GOT3 (cell line): ENCODE results near the gene RNF11.

Source experiments
- DNase-seq: peaks from one replicate; lab custom pipeline; 2025; ENCODE audit warnings: mixed read lengths; lab: John Stamatoyannopoulos, UW

The RNF11 gene

DNA sequence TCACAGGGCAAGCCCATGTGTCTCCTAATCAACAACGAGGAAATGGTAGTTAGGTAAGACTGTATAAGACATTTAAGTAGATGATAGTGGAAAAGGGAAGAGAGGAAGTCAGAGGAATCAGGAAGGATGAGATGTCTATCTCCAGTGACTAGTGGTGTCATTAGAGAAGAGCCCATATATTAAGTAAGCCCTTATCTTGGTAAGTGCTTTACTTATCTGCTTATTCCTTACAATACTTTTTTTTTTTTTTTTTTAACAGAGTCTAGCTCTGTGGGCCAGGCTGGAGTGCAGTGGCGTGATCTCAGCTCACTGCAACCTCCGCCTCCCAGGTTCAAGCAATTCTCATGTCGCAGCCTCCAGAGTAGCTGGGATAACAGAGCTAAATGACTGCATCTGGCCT is 29.5 kb downstream of the RNF11 start:
- no peak for DNase-seq

DNA sequence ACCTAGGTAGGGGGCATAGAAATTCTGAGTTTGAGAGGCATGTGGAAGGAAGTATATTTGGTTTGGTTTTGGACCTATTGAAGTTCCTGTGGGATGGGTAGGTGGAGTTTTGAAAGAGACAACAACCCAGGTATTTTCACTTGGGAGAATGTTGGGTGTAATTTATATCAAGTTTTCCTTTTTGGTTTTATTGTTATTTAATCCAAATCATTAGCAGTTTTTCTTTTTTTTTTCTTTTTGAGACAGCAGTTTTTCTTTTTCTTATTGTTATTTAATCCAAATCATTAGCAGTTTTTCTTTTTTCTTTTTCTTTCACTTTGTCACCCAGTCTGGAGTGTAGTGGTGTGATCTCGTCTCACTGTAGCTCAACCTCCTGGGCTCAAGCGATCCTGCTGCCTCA is 30.1 kb downstream of the RNF11 start:
- no peak for DNase-seq

DNA sequence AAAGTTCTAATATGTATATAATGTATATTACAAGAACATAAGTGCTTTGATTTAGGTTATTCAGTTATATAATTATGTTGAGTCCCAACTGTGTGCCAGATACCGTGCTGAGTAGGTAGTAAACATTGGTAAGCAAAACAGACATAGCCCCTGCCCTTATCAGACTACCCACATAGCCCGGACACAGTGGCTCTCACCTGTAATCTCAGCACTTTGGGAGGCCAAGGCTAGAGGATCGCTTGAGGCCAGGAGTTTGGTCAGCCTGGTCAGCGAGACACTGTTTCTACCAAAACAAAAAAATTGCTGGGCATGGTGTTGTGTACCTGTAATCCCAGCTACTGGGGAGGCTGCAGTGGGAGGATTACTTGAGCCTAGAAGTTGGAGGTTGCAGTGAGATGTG is 30.7 kb downstream of the RNF11 start:
- DNase-seq, result no peak

GRCh38 chr1:51268634-51269033 is 32.6 kb downstream of the RNF11 start:
- no peak for DNase-seq

DNA sequence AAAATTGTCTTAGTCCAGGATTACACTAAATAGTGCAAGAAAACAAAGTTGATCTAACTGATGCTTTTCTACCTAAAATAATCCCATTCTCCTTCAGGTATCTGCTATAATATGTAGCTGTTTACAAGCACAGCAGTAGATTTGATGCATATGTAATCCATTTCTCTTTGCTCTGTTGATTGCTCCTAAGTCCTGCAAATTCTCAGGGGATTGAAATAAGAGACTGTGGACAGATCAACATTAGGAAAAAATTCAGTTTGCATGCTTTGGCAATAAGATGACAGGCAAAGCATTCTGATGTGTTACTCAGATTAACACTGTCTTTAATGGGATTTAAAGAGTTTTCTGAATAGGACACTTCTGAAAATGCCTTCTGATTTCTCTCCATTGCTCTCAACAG is 34.7 kb downstream of the RNF11 start:
- no peak for DNase-seq

- DNase-seq, result no peak
These were observed 36.8 kb downstream of the RNF11 start for GRCh38 chr1:51272916-51273315.

DNA sequence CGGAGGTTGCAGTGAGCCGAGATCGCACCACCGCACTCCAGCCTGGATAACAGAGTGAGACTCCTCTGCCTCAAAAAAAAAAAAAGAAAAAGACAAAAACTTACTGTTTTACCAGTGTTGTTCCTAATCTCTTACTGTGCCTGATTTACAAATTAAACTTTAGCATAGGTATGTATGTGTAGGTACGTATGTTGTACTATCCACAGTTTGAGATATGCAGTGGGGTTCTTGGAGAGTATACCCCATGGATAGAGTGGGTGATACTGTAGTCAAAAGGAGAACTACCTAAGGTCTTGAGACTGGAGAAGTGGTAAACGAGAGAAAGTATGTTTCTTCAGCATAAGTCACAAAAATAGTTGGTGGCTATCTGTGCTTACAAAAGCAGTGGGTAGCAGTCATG is 38.6 kb downstream of the RNF11 start:
- DNase-seq, result no peak

GRCh38 chr1:51276286-51276685 is 40.2 kb downstream of the RNF11 start:
- DNase-seq, result no peak

DNA sequence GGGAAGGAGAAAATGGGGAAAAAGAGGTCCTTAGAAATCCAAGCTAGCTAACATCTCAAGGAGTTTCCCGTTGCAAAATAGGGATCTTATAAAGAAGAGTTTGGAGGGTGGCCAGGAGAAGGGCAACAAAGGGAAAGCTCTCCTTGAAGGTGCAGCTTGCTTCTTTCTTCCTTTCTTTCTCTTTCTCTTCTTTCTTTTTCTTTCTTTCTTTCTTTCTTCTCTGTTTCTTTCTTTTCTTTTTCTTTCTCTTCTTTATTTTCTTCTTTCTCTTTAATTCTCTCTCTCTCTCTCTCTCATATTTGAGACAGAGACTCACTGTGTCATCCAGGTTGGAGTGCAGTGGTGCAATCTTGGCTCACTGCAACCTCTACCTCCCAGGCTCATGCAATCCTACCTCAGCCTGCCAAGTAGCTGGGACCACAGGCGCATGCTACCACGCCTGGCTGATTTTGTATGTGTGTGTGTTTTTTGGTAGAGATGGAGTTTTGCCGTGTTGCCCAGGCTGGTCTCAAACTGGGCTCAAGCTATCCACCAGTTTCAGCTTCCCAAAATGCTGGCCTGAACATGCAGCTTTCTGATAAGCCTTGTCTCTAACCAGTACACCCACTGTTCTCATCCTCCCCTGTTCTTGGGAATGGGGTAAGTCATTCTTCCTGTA is 44.4 kb downstream of the RNF11 start:
- DNase-seq, result no peak

DNA sequence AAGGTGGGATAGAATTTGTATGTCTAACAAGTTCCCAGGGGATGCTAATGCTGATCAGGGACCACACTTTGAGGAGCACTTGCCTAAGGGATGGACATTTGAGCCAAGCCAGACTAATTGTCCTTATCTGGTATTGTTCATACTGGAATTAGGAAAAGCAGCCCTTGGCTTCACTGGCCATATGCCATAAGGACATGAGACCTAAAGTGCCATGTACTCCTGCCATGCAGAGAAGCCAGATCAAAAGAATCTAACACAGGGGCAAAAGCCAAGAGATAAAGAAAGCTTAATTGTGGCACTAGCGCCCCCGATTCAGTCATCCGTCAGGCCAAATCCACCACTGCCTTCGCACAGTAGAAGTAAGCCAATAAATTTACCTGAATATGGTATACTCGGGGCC is 45.7 kb downstream of the RNF11 start:
- DNase-seq, result no peak

DNA sequence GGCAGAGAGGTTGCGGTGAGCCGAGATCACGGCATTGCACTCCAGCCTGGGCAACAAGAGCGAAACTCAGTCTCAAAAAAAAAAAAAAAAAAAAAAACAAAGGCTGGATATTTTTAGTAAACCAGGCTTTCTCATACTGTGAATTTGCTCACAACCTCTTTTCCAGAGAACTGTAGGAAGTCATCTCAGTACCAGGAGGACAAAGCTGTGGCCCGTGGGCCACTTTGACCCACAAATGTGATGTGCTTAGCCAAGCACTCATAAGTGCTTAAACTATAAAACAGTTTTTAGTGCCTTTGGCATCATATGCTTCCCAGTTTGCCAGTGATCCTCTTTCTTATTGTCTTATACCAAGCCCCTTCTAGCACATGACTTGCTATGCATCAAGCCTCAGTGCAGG is 46.5 kb downstream of the RNF11 start:
- DNase-seq, result no peak

- no peak for DNase-seq
These were observed 47.9 kb downstream of the RNF11 start for GRCh38 chr1:51283979-51284378.

GRCh38 chr1:51284487-51284954 is 48.4 kb downstream of the RNF11 start:
- no peak for DNase-seq

DNA sequence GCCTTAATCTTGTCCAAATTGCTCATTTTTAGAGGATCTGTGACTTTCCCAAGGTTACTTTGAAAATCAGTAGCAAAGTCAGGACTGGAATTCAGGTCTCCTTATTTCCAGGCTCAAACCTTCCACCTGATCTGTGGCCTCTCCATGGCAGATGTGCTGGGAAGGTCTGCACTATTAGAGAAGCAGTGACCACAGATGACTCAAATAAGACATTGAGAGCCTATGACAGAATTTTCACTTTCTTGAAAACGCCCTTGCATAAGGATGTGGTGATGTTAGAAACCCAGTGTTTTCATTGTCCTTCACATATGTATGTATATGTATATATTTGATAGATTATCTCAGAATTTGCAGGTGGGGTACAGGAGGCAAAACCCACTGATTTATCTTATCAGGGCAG is 49.0 kb downstream of the RNF11 start:
- DNase-seq, result no peak

GRCh38 chr1:51287966-51288365 is 51.9 kb downstream of the RNF11 start:
- no peak for DNase-seq

GRCh38 chr1:51288578-51288977 is 52.5 kb downstream of the RNF11 start:
- DNase-seq, result no peak

GRCh38 chr1:51289676-51290488 is 53.8 kb downstream of the RNF11 start:
- no peak for DNase-seq

DNA sequence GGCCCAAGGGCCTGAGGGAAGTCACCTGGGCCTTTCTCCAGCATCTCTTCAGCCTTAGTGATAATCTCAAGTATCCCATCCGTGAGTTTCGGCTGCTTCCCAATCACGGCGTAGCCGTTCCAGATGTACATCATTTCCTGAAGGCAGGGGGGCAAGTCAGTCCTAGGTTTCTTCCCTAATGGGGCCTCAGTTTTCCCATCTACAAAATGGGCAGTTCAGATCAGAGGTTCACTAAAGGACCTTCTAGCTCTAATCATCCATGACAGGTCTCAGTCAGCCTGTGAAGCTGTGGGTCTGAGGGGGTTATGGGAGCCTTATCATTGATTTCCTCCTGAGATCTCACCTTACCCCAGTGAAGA is 54.4 kb downstream of the RNF11 start:
- DNase-seq, result no peak

- no peak for DNase-seq
These were observed 57.9 kb downstream of the RNF11 start for GRCh38 chr1:51293898-51294515.

- DNase-seq, result no peak
These were observed 58.6 kb downstream of the RNF11 start for GRCh38 chr1:51294566-51295184.

DNA sequence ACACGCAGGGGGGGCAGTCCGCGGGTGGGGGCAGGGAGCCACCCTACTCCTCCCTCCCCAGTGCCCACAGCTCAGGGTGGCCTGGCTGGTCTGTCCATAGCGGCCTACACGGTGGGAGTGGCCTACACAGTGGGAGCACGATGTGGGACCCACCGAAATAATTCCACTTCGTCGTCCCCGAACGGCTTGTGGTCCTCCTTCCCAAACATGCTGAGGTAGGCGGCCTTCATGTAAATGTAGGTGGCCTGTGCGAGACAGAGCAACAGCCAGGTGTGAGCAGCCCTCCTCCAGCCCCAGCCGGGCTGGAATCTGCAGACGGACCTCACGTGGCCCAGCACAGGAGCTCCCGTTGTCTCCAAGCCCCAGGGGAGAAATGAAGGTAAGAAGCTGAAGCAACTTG is 59.9 kb downstream of the RNF11 start:
- DNase-seq, result no peak
